Keratinocyte (primary cell): ENCODE measurements around the gene DSE. TPM values are rescaled to one million over a fixed set of nuclear protein-coding genes. Genes with fewer than 3 reads are reported as not detected.
"Not testable (repeated sequence)": the region's sequence is repeated elsewhere in the genome, so short reads cannot be mapped to it uniquely, and the experiment has no call there.

Experiments
- DNase-seq: peaks from one replicate; pipeline ENCODE4 v3.0.0-alpha.2; 2011; ENCODE audit warnings: low read depth, missing footprints, low spot score
- FAIRE-seq: peaks from 2 replicates; lab custom pipeline; 2011; peaks lifted over from hg19 to GRCh38; lab: Jason Lieb, UNC
- H2AFZ ChIP-seq: 2 replicates; pipeline ENCODE4 v1.6.0; 2012; ENCODE audit warnings: low read length, control low read depth, inconsistent platforms; ENCODE audit not compliant: control insufficient read depth
- H3K27ac ChIP-seq: 2 replicates; pipeline ENCODE4 v1.5.1; 2011; ENCODE audit warnings: low read length; ENCODE audit not compliant: control insufficient read depth, insufficient read depth
- H3K27me3 ChIP-seq: 3 replicates; pipeline ENCODE4 v1.6.0; 2011; ENCODE audit warnings: low read length; ENCODE audit not compliant: control insufficient read depth, insufficient read depth; ENCODE audit errors: extremely low read depth
- H3K36me3 ChIP-seq, 2 experiments: 2 replicates in 1 of 2; 3 replicates in 1 of 2; pipeline ENCODE4 v1.5.1; 2011; ENCODE audit warnings: low read length in 2 of 2, mild to moderate bottlenecking in 1 of 2; ENCODE audit not compliant: control insufficient read depth in 2 of 2, insufficient read depth in 2 of 2; ENCODE audit errors: extremely low read depth in 1 of 2
- H3K4me1 ChIP-seq: 3 replicates; pipeline ENCODE4 v1.5.1; 2011; ENCODE audit warnings: low read length; ENCODE audit not compliant: control insufficient read depth, insufficient read depth; ENCODE audit errors: extremely low read depth
- H3K4me2 ChIP-seq: 3 replicates; pipeline ENCODE4 v1.6.0; 2011; ENCODE audit warnings: low read depth, low read length; ENCODE audit not compliant: control insufficient read depth, insufficient read depth; ENCODE audit errors: extremely low read depth
- H3K4me3 ChIP-seq, 3 experiments: fragments of 200-600 bp in 1 of 3; sonication (generic) in 1 of 3; 2 replicates in 2 of 3; 3 replicates in 1 of 3; pipeline ENCODE4 v1.5.1; 2011 to 2016; ENCODE audit warnings: low read length in 3 of 3, mild to moderate bottlenecking in 3 of 3, control low read depth in 2 of 3, inconsistent platforms in 1 of 3, low read depth in 1 of 3, mixed read lengths in 1 of 3, mixed run types in 1 of 3, moderate library complexity in 1 of 3; ENCODE audit not compliant: control insufficient read depth in 2 of 3, insufficient read depth in 2 of 3; ENCODE audit errors: extremely low read depth in 1 of 3
- H3K79me2 ChIP-seq: 2 replicates; pipeline ENCODE4 v1.6.0; 2012; ENCODE audit warnings: low read length; ENCODE audit not compliant: control insufficient read depth, insufficient read depth
- H3K9ac ChIP-seq: 3 replicates; pipeline ENCODE4 v1.6.0; 2011; ENCODE audit warnings: low read length; ENCODE audit not compliant: control insufficient read depth, insufficient read depth; ENCODE audit errors: extremely low read depth
- H3K9me1 ChIP-seq: 3 replicates; pipeline ENCODE4 v1.6.0; 2011; ENCODE audit warnings: low read length; ENCODE audit not compliant: control insufficient read depth, insufficient read depth; ENCODE audit errors: extremely low read depth
- H3K9me3 ChIP-seq: 2 replicates; pipeline ENCODE4 v1.5.1; 2012; ENCODE audit warnings: low read depth, low read length; ENCODE audit not compliant: control insufficient read depth
- H4K20me1 ChIP-seq: 3 replicates; pipeline ENCODE4 v1.6.0; 2011; ENCODE audit warnings: low read length; ENCODE audit not compliant: control insufficient read depth, insufficient read depth; ENCODE audit errors: extremely low read depth
- CTCF ChIP-seq, 3 experiments: IDR thresholded peaks in 1 of 3; conservative IDR thresholded peaks in 1 of 3; optimal IDR thresholded peaks in 1 of 3; 2 replicates in 2 of 3; 3 replicates in 1 of 3; pipeline versions ENCODE3 to v1.5.1; 2011; ENCODE audit warnings: low read length in 3 of 3, mild to moderate bottlenecking in 3 of 3, moderate library complexity in 2 of 3, control low read depth in 1 of 3, inconsistent platforms in 1 of 3; ENCODE audit not compliant: insufficient read depth in 2 of 3; ENCODE audit errors: extremely low read depth in 1 of 3
- EZH2 ChIP-seq: IDR thresholded peaks from one replicate; pipeline ENCODE4 v1.6.1; 2012; ENCODE audit warnings: inconsistent platforms, mild to moderate bottlenecking, low read length, moderate library complexity
- dilution Hi-C: fragments of 300-500 bp; cut with MboI; formaldehyde crosslinking; loops from one replicate; pipeline ENCODE4 v1.7.0; 2020; ENCODE audit warnings: low sequenced_read_pairs; ENCODE audit not compliant: extremely low pct_ligation_motif_present
- polyA plus RNA-seq, 5 experiments: library from polyadenylated mRNA; depleted of rRNA in 3 of 5; stranded (reverse) in 3 of 5; stranded (forward) in 1 of 5; unstranded in 1 of 5; fragments of >200 nt; gene quantifications; 1 replicate in 1 of 5; 2 replicates in 3 of 5; 3 replicates in 1 of 5; pipeline versions ENCODE4 v1.2.1 to v1.2.3, GENCODE V29; 2011 to 2012; ENCODE audit warnings: missing spikeins in 2 of 5, low read depth in 1 of 5, low replicate concordance in 1 of 5

Gene DSE
- polyA plus RNA-seq, 1 donor (not counting 4 experiments of a cell fraction or from before 2014, with no cell fraction given), result 99.7 TPM

DNA sequence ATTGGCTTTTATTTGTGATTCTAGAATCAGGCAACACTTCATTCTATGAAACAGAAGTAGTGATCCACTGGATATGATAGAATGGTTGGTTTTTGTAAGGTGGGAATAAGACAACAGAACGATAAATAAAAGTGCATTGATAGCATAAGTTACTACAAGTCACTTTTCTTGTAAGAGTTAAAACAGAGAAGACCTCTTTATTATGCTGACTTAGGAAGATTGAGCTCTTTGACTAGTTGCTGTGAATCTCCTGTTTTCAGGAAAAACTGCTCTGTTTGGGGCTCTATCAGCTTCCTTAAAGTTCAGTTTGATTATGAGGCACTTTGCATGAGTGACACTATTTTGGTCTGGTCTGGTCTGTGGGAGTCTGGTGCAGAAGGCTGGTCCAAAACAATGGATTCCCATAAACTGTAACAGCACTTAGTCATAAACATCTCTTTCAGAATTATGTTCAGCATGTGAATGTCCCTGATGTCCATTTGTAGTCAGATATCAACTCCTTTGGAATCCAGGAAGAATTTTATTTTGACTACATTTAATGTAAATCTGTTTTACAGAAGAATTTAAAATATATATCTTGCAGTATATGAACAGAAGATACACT is 35.0 kb upstream of the DSE start:
- dilution Hi-C loops, result no loop called here
- FAIRE-seq, result no peak

DNA sequence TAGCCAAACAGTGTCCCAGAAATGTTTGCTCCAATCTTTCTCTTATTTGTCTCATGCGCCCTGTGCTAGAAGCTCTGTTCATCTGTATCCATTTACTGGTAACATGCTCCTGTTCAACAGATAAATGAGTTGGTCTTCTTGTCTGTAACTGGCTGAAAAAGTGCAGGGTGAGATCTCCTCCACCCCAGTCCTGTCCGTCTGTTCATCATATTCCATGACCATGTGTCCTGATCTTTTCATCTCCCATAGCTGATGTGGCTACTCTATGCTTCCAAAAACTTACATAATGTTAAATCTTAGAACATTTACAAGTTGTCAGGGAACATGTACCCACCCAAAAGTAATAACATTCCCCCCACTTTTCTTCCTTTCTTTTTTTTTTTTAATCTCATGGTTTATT is 31.8 kb upstream of the DSE start:
- Histone ChIP-seq H3K9me1 (no peaks in the 10 kb centered on the region), H4K20me1 (no peaks in the 10 kb centered on the region), H3K36me3 (no peaks in the 10 kb centered on the region), H3K27me3 (no peaks in the 10 kb centered on the region), H2AFZ (no peak overlapping the region), H3K4me2 (no peak overlapping the region), H3K4me3 (no peak overlapping the region), H3K9me3 (no peaks in the 10 kb centered on the region), H3K79me2 (no peaks in the 10 kb centered on the region), H3K27ac (no peak overlapping the region), H3K9ac (no peak overlapping the region), H3K4me1 (no peaks in the 10 kb centered on the region)
- no peak for DNase-seq
- dilution Hi-C loops, result no loop called here
- no peak for FAIRE-seq
- no peak for TF ChIP-seq CTCF (optimal IDR thresholded peaks at IDR 0.05 in 1 of 3, IDR thresholded peaks at IDR 0.05 in 1 of 3, conservative IDR thresholded peaks at IDR 0.05 in 1 of 3; ENCODE audit: extremely low read depth in 1 of 3, insufficient read depth in 2 of 3, low read length in 3 of 3)
- no peak for TF ChIP-seq EZH2

More for the DNA sequence above, 35.0 kb upstream of the DSE start:
- Histone ChIP-seq H3K4me3 (no peak overlapping the region), H2AFZ (no peak overlapping the region), H3K4me2 (no peak overlapping the region), H3K27ac (no peak overlapping the region), H3K9ac (no peak overlapping the region), H3K9me1 (no peaks in the 10 kb centered on the region), H3K9me3 (no peaks in the 10 kb centered on the region), H3K79me2 (no peaks in the 10 kb centered on the region), H4K20me1 (no peaks in the 10 kb centered on the region), H3K27me3 (no peaks in the 10 kb centered on the region), H3K36me3 (no peaks in the 10 kb centered on the region), H3K4me1 (no peaks in the 10 kb centered on the region)
- no peak for DNase-seq
- TF ChIP-seq CTCF (optimal IDR thresholded peaks at IDR 0.05 in 1 of 3, IDR thresholded peaks at IDR 0.05 in 1 of 3, conservative IDR thresholded peaks at IDR 0.05 in 1 of 3; ENCODE audit: extremely low read depth in 1 of 3, insufficient read depth in 2 of 3, low read length in 3 of 3), result no peak
- TF ChIP-seq EZH2, result no peak

- H3K9me1 ChIP-seq, H3K4me2 ChIP-seq, DNase-seq, H3K9me3 ChIP-seq, H3K4me1 ChIP-seq, H3K27ac ChIP-seq, H3K4me3 ChIP-seq, H3K27me3 ChIP-seq, H3K79me2 ChIP-seq, H3K9ac ChIP-seq, dilution Hi-C loops, FAIRE-seq, H3K36me3 ChIP-seq, H4K20me1 ChIP-seq, H2AFZ ChIP-seq: not testable (repeated sequence)
These were observed 30.1 kb upstream of the DSE start for GRCh38 chr6:116340625-116341024.
